Ishikawa (cell line): Measurements from ENCODE around the gene RWDD1.

Experiments used
- CEBPB ChIP-seq: IDR thresholded peaks from 2 replicates; pipeline ENCODE4 v1.6.1; 2012
- CREB1 ChIP-seq: IDR thresholded peaks from 2 replicates; pipeline ENCODE4 v1.6.1; 2012; ENCODE audit warnings: low read depth
- EGR1 ChIP-seq: IDR thresholded peaks from 2 replicates; pipeline ENCODE4 v1.6.1; 2012
- EP300 ChIP-seq: IDR thresholded peaks from 2 replicates; pipeline ENCODE4 v1.6.1; 2012; ENCODE audit warnings: borderline replicate concordance
- FOXM1 ChIP-seq: IDR thresholded peaks from 2 replicates; pipeline ENCODE4 v1.6.1; 2012; ENCODE audit warnings: low read depth, borderline replicate concordance
- NFIC ChIP-seq: IDR thresholded peaks from 2 replicates; pipeline ENCODE4 v1.6.1; 2012
- RAD21 ChIP-seq: IDR thresholded peaks from 2 replicates; pipeline ENCODE4 v1.6.1; 2012; ENCODE audit warnings: low read depth
- TAF1 ChIP-seq: IDR thresholded peaks from 2 replicates; pipeline ENCODE4 v1.6.1; 2012; ENCODE audit warnings: low read depth, mild to moderate bottlenecking
- TCF12 ChIP-seq: IDR thresholded peaks from 2 replicates; pipeline ENCODE4 v1.6.1; 2012; ENCODE audit warnings: low read depth
- TEAD4 ChIP-seq: IDR thresholded peaks from 2 replicates; pipeline ENCODE4 v1.6.1; 2012
- YY1 ChIP-seq: IDR thresholded peaks from 2 replicates; pipeline ENCODE4 v1.6.1; 2012; ENCODE audit warnings: low read depth
- ZBTB7A ChIP-seq: IDR thresholded peaks from 2 replicates; pipeline ENCODE4 v1.6.1; 2012; ENCODE audit warnings: low read depth
- TF ChIP-seq, protein P1 (sequence below): IDR thresholded peaks from 2 replicates; pipeline ENCODE4 v1.6.1; 2012
- TF ChIP-seq, protein P2 (sequence below): IDR thresholded peaks from 2 replicates; pipeline ENCODE4 v1.6.1; 2012; ENCODE audit warnings: low read depth, mild to moderate bottlenecking
- TF ChIP-seq, protein P3 (sequence below): IDR thresholded peaks from 2 replicates; pipeline ENCODE4 v1.6.1; 2012

The RWDD1 gene

DNA sequence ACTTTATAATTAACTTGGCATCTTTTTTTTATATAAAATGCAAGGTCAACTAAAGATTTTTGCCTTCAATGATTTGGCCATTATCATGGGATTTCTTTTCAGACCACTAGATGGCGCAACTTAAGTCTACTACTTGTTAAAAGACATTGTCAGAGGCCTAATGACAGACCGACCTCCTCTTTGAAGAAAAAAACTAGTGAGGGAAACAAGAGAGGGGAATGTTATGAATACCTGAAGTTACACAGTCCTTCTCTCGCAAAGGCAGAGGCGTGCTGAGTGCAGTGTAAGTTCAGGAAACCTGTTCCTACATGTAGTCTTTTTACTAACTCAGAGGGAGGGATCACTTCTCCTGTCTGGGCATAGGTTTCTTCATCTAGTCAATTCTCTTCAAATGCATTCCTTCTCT lies 35.1 kb upstream of the RWDD1 start:
- TF ChIP-seq RAD21 (peak; percentile 46; the same call in 1 of the 2 replicates), YY1 (no peak)

DNA sequence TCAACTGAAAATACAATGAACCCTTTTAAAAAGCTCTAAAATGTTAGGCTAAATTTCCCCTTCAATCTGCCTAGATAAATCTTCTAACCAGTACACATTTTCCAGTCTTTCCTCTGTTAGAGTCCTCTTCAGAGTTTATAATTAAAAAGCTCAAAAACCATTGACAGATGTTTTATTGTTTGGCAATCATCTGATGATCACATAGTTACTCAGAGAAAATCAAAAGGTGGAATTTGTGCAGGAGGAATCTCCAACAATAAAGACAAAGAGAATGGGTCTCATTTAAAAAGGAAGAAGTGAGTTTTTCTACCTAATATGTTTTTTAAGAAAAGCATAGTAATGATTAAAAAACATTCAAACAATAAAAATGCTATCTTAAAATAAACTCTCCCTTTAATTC lies 28.9 kb upstream of the RWDD1 start:
- no peak for TF ChIP-seq CREB1
- no peak for TF ChIP-seq YY1
- TF ChIP-seq TEAD4, result no peak
- TF ChIP-seq TAF1, result no peak
- TF ChIP-seq TCF12, result no peak
- TF ChIP-seq RAD21, result no peak

DNA sequence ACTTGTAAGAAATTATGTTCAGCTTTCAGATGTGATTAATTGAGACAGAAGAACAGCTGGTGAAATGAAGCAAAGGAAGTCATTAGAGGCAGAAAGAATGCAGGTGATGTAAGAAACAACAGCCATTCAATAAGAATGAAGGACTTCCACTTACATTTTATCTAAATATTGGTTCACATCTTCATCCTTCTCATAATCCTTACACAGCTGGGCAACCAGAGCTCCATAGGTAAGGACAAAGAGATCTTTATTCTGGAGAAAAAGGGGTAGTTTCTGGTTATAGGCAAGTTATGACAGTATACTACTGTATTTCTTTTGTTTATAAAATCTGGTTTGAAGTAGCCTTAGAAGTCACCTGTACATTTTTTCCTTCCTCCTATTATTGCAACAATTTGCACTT lies 28.2 kb upstream of the RWDD1 start:
- TF ChIP-seq TEAD4 (no peak), FOXM1 (no peak), EGR1 (no peak), NFIC (no peak), TAF1 (no peak), RAD21 (no peak), YY1 (no peak), ZBTB7A (no peak), CEBPB (no peak), TCF12 (no peak), EP300 (no peak), CREB1 (no peak)
- TF ChIP-seq, protein P1, sequence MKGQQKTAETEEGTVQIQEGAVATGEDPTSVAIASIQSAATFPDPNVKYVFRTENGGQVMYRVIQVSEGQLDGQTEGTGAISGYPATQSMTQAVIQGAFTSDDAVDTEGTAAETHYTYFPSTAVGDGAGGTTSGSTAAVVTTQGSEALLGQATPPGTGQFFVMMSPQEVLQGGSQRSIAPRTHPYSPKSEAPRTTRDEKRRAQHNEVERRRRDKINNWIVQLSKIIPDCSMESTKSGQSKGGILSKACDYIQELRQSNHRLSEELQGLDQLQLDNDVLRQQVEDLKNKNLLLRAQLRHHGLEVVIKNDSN, result no peak
- TF ChIP-seq, protein P2, sequence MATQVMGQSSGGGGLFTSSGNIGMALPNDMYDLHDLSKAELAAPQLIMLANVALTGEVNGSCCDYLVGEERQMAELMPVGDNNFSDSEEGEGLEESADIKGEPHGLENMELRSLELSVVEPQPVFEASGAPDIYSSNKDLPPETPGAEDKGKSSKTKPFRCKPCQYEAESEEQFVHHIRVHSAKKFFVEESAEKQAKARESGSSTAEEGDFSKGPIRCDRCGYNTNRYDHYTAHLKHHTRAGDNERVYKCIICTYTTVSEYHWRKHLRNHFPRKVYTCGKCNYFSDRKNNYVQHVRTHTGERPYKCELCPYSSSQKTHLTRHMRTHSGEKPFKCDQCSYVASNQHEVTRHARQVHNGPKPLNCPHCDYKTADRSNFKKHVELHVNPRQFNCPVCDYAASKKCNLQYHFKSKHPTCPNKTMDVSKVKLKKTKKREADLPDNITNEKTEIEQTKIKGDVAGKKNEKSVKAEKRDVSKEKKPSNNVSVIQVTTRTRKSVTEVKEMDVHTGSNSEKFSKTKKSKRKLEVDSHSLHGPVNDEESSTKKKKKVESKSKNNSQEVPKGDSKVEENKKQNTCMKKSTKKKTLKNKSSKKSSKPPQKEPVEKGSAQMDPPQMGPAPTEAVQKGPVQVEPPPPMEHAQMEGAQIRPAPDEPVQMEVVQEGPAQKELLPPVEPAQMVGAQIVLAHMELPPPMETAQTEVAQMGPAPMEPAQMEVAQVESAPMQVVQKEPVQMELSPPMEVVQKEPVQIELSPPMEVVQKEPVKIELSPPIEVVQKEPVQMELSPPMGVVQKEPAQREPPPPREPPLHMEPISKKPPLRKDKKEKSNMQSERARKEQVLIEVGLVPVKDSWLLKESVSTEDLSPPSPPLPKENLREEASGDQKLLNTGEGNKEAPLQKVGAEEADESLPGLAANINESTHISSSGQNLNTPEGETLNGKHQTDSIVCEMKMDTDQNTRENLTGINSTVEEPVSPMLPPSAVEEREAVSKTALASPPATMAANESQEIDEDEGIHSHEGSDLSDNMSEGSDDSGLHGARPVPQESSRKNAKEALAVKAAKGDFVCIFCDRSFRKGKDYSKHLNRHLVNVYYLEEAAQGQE, result no peak
- TF ChIP-seq, protein P3, sequence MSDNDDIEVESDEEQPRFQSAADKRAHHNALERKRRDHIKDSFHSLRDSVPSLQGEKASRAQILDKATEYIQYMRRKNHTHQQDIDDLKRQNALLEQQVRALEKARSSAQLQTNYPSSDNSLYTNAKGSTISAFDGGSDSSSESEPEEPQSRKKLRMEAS, result no peak

DNA sequence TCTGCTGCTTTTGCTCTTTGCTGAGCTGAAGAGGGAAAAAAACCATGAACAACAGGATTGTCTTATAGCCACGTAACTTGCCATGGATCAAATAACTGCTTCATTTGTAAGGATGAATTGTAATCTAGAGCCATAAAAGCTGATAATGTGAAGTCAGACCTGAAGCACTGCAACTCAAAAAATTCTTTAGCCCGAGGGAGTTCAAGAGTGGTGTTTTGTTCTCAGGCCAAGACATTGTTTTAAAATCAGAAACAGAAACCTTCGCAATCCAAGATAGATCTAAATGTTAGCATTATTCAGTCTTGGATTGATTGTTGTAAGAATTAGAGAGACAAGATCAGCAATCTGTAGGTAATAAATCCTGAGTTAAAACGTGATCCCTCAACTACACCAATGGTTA lies 25.7 kb upstream of the RWDD1 start, which contains the start of gene TRAPPC3L:
Gene TRAPPC3L, minus strand, starts transcription at position 34 of the 400 bp plus-strand sequence. CDS start 170 bp downstream, outside the sequence.
- TF ChIP-seq CEBPB, result no peak
- TF ChIP-seq, protein P3, result no peak
- TF ChIP-seq NFIC, result no peak

DNA sequence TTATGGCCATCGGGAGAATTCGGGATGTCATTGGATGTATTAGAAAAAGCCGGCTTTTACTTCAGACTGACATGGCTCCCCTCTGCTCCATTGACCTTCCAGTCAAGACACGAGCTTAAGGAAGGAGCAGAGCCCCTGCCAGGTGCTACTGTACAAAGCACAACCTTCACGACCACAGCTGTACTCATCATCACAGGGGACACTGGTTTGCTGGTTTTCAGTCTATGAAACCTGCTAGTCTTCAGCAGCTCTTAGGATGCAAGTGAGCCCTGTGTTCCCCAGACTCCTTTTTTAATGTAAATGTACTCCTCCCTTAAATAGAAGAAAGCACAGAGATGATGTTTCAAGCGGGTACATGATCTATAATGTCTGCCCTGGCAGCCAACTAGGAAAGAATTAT lies 23.9 kb upstream of the RWDD1 start:
- TF ChIP-seq EP300 (no peak), EGR1 (no peak), ZBTB7A (no peak), NFIC (no peak), TCF12 (no peak)

DNA sequence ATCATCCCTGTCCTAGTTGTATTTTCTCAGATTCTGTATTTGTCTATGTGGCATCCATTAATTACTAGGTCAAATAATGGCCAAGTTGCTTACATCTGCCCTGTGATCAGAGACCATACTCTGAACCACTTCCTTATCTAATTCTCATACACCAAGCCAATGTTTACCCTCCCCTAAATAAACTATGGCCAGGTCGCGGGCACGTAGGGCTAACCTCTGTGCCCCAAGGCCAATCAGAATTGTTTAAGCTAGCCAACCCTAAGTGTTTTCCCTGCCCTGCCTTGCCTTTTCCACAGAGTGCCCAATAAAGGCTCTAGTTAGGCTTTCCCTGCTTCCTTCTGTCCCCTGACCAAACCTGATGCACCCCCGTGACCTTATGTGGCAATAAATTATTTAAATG lies 20.5 kb upstream of the RWDD1 start:
- no peak for TF ChIP-seq CEBPB
- TF ChIP-seq CREB1, result no peak
- TF ChIP-seq, protein P1, result no peak
- TF ChIP-seq TAF1, result no peak
- no peak for TF ChIP-seq TCF12
- TF ChIP-seq NFIC, result no peak
- TF ChIP-seq, protein P3, result no peak
- TF ChIP-seq FOXM1, result no peak
- TF ChIP-seq TEAD4, result no peak

DNA sequence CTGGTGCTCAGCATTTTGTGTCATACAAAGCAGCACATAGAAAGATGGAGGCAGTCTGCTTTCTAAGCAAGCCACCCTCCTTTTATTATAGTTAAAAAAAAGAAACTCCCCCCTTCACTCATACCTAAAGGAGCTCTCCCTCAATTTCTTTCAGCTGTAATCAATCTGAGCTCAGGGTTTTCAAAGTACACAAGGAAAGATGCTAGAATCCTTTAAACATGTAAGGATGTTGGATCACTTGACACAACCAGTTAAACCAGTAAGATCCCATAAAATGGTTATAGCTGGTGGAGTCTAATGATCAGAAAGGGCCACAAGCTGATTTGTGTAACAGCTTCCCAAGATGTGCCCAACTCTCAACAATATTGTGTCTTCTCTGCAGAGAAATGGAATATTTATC lies 17.9 kb upstream of the RWDD1 start, which contains the start of gene CALHM4:
Gene CALHM4, plus strand, starts transcription at position 301 of the 400 bp plus-strand sequence. Its CDS starts 43 bp downstream, at position 344.
- no peak for TF ChIP-seq FOXM1

DNA sequence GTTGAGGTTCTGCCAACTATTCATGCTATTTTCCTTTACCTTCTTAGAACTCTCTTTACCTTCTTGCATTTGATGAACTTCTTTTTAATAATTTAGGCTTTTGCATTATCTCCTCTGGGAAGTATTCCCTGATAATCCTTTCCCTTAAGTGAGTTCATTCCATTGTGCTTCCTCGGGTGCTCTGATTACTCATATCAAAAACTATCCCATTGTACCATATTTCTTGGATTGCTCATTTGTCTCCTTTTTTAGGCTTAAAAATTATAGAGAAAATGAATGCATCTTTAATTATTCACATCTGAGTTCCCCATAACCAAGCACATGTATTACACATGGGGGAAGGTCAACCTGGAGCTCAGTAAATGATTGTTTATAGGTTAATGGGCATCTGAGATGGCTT lies 15.2 kb upstream of the RWDD1 start:
- TF ChIP-seq TAF1 (no peak), YY1 (no peak), EGR1 (no peak), NFIC (no peak), CREB1 (no peak), FOXM1 (no peak), EP300 (no peak), TEAD4 (no peak), RAD21 (no peak), TCF12 (no peak), ZBTB7A (no peak), CEBPB (no peak)
- TF ChIP-seq, protein P3, result no peak
- TF ChIP-seq, protein P1, result no peak
- TF ChIP-seq, protein P2, result no peak
